Liver (tissue), 9 donors: ENCODE data around the gene RHOV. TPM values are rescaled to one million over a fixed set of nuclear protein-coding genes. Genes with fewer than 3 reads are reported as not detected.
A peak's percentile ranks its signal among the peaks of the same experiment; 100 is the strongest.

Source experiments
- DNase-seq: peaks from one replicate; pipeline ENCODE4 v3.0.0-alpha.2; 2017; ENCODE audit warnings: low spot score
- H3K27ac ChIP-seq, 2 donors: one replicate each; pipeline ENCODE4 v1.7.0; 2013; ENCODE audit warnings: inconsistent platforms in 2 of 2, low read length in 2 of 2, control low read depth in 1 of 2, low read depth in 1 of 2, mild to moderate bottlenecking in 1 of 2
- H3K27me3 ChIP-seq, 4 donors: one replicate each; pipeline versions ENCODE4 v1.6.1 to v1.7.0; 2013; ENCODE audit warnings: low read length in 3 of 4, inconsistent platforms in 1 of 4, mild to moderate bottlenecking in 1 of 4, moderate library complexity in 1 of 4; ENCODE audit not compliant: control insufficient read depth in 4 of 4, insufficient read depth in 4 of 4
- H3K36me3 ChIP-seq, 4 donors: one replicate each; pipeline versions ENCODE4 v1.6.1 to v1.7.0; 2013; ENCODE audit warnings: low read length in 3 of 4, mild to moderate bottlenecking in 3 of 4, low read depth in 1 of 4, moderate library complexity in 1 of 4; ENCODE audit not compliant: control insufficient read depth in 4 of 4, insufficient read depth in 3 of 4
- H3K4me1 ChIP-seq, 4 donors: one replicate each; pipeline versions ENCODE4 v1.6.1 to v1.7.0; 2013; ENCODE audit warnings: low read length in 3 of 4, mild to moderate bottlenecking in 3 of 4, moderate library complexity in 1 of 4; ENCODE audit not compliant: control insufficient read depth in 4 of 4, insufficient read depth in 4 of 4
- H3K4me3 ChIP-seq, 3 donors: one replicate each; pipeline versions ENCODE4 v1.6.1 to v1.7.0; 2013; ENCODE audit warnings: low read length in 3 of 3, control low read depth in 1 of 3, low read depth in 1 of 3, mild to moderate bottlenecking in 1 of 3
- H3K9ac ChIP-seq, 2 donors: one replicate each; pipeline ENCODE4 v1.7.0; 2013; ENCODE audit warnings: low read length in 2 of 2, mild to moderate bottlenecking in 2 of 2, moderate library complexity in 2 of 2, control low read depth in 1 of 2, low read depth in 1 of 2
- H3K9me3 ChIP-seq, 4 donors: one replicate each; pipeline versions ENCODE4 v1.6.1 to v1.7.0; 2013; ENCODE audit warnings: low read length in 3 of 4; ENCODE audit not compliant: control insufficient read depth in 4 of 4
- EGR1 ChIP-seq, 2 donors: IDR thresholded peaks; 2 replicates each; pipeline ENCODE4 v1.6.1; 2016 to 2018; ENCODE audit warnings: antibody characterized with exemption in 2 of 2, low read depth in 2 of 2
- FOXA1 ChIP-seq: IDR thresholded peaks from 2 replicates; pipeline ENCODE4 v1.6.1; 2016; ENCODE audit warnings: antibody characterized with exemption
- FOXA2 ChIP-seq: IDR thresholded peaks from 2 replicates; pipeline ENCODE4 v1.6.1; 2016; ENCODE audit warnings: antibody characterized with exemption
- GABPA ChIP-seq, 2 donors: IDR thresholded peaks in 1 of 2; conservative IDR thresholded peaks in 1 of 2; 2 replicates each; pipeline ENCODE4 v1.6.1; 2016; ENCODE audit warnings: antibody characterized with exemption in 2 of 2, mild to moderate bottlenecking in 1 of 2, moderate library complexity in 1 of 2
- HNF4A ChIP-seq, 2 donors: conservative IDR thresholded peaks; 2 replicates each; pipeline ENCODE4 v1.6.1; 2016; ENCODE audit warnings: antibody characterized with exemption in 2 of 2, mild to moderate bottlenecking in 2 of 2
- NR2F2 ChIP-seq: IDR thresholded peaks from 2 replicates; pipeline ENCODE4 v1.6.1; 2016; ENCODE audit warnings: antibody characterized with exemption
- RAD21 ChIP-seq, 2 donors: IDR thresholded peaks; 2 replicates each; pipeline ENCODE4 v1.6.1; 2016; ENCODE audit warnings: antibody characterized with exemption in 2 of 2, mild to moderate bottlenecking in 2 of 2
- SP1 ChIP-seq: IDR thresholded peaks from 2 replicates; pipeline ENCODE4 v1.6.1; 2018; ENCODE audit warnings: antibody characterized with exemption, mild to moderate bottlenecking
- TAF1 ChIP-seq: conservative IDR thresholded peaks from 2 replicates; pipeline ENCODE4 v1.6.1; 2016; ENCODE audit warnings: antibody characterized with exemption, mild to moderate bottlenecking
- YY1 ChIP-seq: IDR thresholded peaks from 2 replicates; pipeline ENCODE4 v1.6.1; 2016; ENCODE audit warnings: antibody characterized with exemption, mild to moderate bottlenecking
- WGBS: extraction: QIAGEN DNeasy Blood & Tissue Kit; methylation state at CpG from one replicate; pipeline ENCODE4 v1.1.7; 2013; 5-methylcytosine and 5-hydroxymethylcytosine counted together
- polyA plus RNA-seq, 2 donors: library from polyadenylated mRNA; stranded (reverse) in 1 of 2; unstranded in 1 of 2; fragments of 200-250 nt in 1 of 2; fragments of >200 nt in 1 of 2; fragmentation: Nextera tagmentation in 1 of 2; extraction: Ambion mirVana in 1 of 2; gene quantifications; one replicate each; pipeline versions ENCODE4 v1.2.1 to v1.2.3, GENCODE V29; 2013 to 2015
- total RNA-seq, 2 donors: library from RNA; depleted of rRNA; stranded (reverse); fragments of >200 nt; gene quantifications; one replicate each; pipeline ENCODE4 v1.2.3, GENCODE V29; 2014
- TF ChIP-seq, protein P1 (sequence below): fragments of 150-350 bp; IDR thresholded peaks from 2 replicates; pipeline ENCODE4 v1.5.1; 2017; ENCODE audit warnings: improper control_type of control experiment, low read depth, low read length; ENCODE audit not compliant: missing input control
- TF ChIP-seq, protein P2 (sequence below): IDR thresholded peaks from 2 replicates; pipeline ENCODE4 v1.6.1; 2016; ENCODE audit warnings: antibody characterized with exemption, mild to moderate bottlenecking
- TF ChIP-seq, protein P3 (sequence below): IDR thresholded peaks from 2 replicates; pipeline ENCODE4 v1.6.1; 2016; ENCODE audit warnings: antibody characterized with exemption
- donor health status: healthy.
- donor health status: healthy.
- donor health status: healthy.
- donor health status: healthy.
- donor health status: healthy.

The RHOV gene
- total and polyA plus RNA-seq, 4 donors, result 0.05 TPM; not detected in 3

DNA sequence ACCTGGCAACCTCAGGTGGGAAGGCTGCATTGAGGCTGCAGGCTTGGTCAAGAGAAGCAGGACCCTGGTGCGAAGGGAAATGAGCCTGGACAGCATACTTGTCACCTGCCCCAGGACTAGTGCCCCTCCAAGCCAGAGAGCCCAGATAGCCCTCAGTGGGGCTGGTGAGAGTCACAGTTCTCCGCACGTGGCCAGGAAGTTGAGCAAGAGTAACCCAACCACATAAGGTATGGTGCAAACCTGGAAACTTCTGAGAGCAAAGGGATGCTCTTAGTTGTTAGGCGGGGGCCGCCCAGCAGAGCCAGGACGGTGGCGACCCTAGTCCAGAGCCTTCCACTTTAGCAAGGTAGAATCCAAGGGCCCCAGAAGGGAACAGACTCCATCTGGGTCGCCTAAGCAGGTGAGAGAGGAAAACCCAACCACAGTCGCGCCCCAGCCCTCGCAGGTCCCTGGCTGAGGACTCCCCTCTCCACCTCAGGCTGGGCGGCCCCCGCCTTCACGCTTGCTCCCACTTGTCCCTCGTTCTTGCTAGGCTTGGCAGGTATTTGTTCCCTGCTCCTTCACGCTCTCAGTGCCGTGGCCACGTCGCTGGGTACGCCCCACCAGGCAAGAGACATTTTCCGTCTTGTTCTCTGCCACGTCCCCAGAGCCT lies 19.1 kb upstream of the RHOV start:
- Histone ChIP-seq H3K4me1 (peaks cover 2 to 28% (median 15%) of the 10 kb centered on the region in 4 donors), H3K27me3 (no peaks in the 10 kb centered on the region), H3K9me3 (no peaks in the 10 kb centered on the region), H3K4me3 (no peak overlapping the region), H3K9ac (no peak overlapping the region), H3K36me3 (peaks cover 0 to 8% (median 0%) of the 10 kb centered on the region in 4 donors), H3K27ac (no peak overlapping the region)
- no peak for DNase-seq
- TF ChIP-seq, protein P1, sequence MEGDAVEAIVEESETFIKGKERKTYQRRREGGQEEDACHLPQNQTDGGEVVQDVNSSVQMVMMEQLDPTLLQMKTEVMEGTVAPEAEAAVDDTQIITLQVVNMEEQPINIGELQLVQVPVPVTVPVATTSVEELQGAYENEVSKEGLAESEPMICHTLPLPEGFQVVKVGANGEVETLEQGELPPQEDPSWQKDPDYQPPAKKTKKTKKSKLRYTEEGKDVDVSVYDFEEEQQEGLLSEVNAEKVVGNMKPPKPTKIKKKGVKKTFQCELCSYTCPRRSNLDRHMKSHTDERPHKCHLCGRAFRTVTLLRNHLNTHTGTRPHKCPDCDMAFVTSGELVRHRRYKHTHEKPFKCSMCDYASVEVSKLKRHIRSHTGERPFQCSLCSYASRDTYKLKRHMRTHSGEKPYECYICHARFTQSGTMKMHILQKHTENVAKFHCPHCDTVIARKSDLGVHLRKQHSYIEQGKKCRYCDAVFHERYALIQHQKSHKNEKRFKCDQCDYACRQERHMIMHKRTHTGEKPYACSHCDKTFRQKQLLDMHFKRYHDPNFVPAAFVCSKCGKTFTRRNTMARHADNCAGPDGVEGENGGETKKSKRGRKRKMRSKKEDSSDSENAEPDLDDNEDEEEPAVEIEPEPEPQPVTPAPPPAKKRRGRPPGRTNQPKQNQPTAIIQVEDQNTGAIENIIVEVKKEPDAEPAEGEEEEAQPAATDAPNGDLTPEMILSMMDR, result no peak
- TF ChIP-seq NR2F2 (no peak), TAF1 (no peak), HNF4A (conservative IDR thresholded peaks at IDR 0.05) (no peak), FOXA2 (no peak), YY1 (no peak), RAD21 (IDR thresholded peaks at IDR 0.05) (no peak), GABPA (IDR thresholded peaks at IDR 0.05 in 1 of 2, conservative IDR thresholded peaks at IDR 0.05 in 1 of 2) (no peak), EGR1 (IDR thresholded peaks at IDR 0.05; ENCODE audit: low read depth in 2 of 2) (no peak)
- TF ChIP-seq, protein P2, sequence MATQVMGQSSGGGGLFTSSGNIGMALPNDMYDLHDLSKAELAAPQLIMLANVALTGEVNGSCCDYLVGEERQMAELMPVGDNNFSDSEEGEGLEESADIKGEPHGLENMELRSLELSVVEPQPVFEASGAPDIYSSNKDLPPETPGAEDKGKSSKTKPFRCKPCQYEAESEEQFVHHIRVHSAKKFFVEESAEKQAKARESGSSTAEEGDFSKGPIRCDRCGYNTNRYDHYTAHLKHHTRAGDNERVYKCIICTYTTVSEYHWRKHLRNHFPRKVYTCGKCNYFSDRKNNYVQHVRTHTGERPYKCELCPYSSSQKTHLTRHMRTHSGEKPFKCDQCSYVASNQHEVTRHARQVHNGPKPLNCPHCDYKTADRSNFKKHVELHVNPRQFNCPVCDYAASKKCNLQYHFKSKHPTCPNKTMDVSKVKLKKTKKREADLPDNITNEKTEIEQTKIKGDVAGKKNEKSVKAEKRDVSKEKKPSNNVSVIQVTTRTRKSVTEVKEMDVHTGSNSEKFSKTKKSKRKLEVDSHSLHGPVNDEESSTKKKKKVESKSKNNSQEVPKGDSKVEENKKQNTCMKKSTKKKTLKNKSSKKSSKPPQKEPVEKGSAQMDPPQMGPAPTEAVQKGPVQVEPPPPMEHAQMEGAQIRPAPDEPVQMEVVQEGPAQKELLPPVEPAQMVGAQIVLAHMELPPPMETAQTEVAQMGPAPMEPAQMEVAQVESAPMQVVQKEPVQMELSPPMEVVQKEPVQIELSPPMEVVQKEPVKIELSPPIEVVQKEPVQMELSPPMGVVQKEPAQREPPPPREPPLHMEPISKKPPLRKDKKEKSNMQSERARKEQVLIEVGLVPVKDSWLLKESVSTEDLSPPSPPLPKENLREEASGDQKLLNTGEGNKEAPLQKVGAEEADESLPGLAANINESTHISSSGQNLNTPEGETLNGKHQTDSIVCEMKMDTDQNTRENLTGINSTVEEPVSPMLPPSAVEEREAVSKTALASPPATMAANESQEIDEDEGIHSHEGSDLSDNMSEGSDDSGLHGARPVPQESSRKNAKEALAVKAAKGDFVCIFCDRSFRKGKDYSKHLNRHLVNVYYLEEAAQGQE, result no peak
- 87% methylated on average over 22 of the region's 22 CpGs for WGBS

DNA sequence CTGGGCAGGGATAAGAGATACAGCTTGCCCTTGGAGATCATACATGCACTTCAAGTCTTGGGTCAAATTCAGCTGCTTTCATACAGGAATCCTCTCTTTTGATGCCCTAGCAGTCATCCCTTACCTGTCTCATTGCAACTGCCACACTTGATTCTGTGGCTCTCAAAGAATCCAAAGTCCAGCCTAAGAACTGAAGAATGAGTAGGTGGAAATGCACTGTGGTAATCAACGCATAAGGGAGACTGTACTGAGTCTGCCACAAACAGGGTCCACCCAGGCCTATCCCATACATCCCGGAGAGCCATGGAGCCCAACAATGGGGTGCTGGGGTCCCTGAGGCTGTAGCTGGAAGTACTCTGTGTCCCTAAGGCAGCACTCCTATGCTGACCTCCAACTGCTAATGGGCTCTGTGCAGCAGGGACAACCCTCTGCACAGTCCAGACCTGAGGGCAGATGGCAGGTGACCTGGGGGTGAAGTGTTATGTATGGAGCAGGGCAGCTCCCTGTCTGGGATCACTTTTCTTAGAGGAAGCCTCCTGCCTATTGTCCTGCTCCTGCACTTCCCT lies 18.5 kb upstream of the RHOV start:
- H3K27ac ChIP-seq, result no peak overlapping the region
- peaks cover 2 to 28% (median 15%) of the 10 kb centered on the region in 4 donors for H3K4me1 ChIP-seq
- no peaks in the 10 kb centered on the region for H3K27me3 ChIP-seq
- DNase-seq, result no peak
- WGBS, result 62% methylated on average over 2 of the region's 2 CpGs
- H3K4me3 ChIP-seq, result no peak overlapping the region
- H3K9me3 ChIP-seq, result no peaks in the 10 kb centered on the region
- H3K9ac ChIP-seq, result no peak overlapping the region
- peaks cover 0 to 6% (median 0%) of the 10 kb centered on the region in 4 donors for H3K36me3 ChIP-seq
- TF ChIP-seq, protein P3, sequence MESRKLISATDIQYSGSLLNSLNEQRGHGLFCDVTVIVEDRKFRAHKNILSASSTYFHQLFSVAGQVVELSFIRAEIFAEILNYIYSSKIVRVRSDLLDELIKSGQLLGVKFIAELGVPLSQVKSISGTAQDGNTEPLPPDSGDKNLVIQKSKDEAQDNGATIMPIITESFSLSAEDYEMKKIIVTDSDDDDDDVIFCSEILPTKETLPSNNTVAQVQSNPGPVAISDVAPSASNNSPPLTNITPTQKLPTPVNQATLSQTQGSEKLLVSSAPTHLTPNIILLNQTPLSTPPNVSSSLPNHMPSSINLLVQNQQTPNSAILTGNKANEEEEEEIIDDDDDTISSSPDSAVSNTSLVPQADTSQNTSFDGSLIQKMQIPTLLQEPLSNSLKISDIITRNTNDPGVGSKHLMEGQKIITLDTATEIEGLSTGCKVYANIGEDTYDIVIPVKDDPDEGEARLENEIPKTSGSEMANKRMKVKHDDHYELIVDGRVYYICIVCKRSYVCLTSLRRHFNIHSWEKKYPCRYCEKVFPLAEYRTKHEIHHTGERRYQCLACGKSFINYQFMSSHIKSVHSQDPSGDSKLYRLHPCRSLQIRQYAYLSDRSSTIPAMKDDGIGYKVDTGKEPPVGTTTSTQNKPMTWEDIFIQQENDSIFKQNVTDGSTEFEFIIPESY, result no peak
- TF ChIP-seq NR2F2, result no peak
- no peak for TF ChIP-seq FOXA2
- TF ChIP-seq HNF4A (conservative IDR thresholded peaks at IDR 0.05), result peak; percentile 64 to 65
- TF ChIP-seq EGR1 (IDR thresholded peaks at IDR 0.05; ENCODE audit: low read depth in 2 of 2), result no peak
- TF ChIP-seq FOXA1, result no peak
- TF ChIP-seq SP1, result peak; percentile 39
